Stimulated activated CD4-positive, alpha-beta T cell treated with anti-CD3 and anti-CD28 coated beads, TNF-alpha, amount 100 ng/mL, for 4 hours (primary cell): ENCODE measurements around the gene TPST1.
"Not testable (repeated sequence)": the region's sequence is repeated elsewhere in the genome, so short reads cannot be mapped to it uniquely, and the experiment has no call there.

ENCODE experiments used
- DNase-seq, 3 experiments: peaks; one replicate each; pipeline ENCODE4 v3.0.0-alpha.2; 2020; ENCODE audit warnings: low read depth in 3 of 3

The TPST1 gene

GRCh38 chr7:66283003-66283920 is 78.1 kb downstream of the TPST1 start:
- DNase-seq, result no peak

DNA sequence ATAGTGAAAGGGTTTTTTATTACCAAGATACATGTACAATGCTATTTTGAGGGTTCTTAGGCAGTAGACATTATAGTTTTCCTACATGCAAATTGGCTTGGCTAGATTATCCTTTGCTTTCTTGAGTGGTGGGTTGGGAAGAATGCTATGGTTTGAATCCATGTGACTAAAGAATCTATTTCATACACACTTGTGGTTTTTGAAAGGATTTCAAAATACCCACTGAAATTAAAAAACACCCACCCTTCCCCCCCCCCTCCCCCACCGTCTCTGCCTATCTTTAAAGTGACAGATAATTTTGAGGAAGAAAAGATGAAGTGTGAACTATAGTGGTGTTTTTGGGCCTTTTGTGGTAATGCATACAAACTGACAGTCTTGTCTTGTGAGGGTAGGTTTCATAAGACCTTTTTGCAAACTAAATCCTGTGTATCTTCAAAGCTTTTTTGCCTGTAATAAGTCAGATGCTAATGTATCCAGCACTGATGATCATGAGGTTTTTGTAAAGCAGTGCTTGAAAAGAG is 90.9 kb downstream of the TPST1 start:
- DNase-seq, result no peak

GRCh38 chr7:66296557-66296956 is 91.4 kb downstream of the TPST1 start:
- no peak for DNase-seq

DNA sequence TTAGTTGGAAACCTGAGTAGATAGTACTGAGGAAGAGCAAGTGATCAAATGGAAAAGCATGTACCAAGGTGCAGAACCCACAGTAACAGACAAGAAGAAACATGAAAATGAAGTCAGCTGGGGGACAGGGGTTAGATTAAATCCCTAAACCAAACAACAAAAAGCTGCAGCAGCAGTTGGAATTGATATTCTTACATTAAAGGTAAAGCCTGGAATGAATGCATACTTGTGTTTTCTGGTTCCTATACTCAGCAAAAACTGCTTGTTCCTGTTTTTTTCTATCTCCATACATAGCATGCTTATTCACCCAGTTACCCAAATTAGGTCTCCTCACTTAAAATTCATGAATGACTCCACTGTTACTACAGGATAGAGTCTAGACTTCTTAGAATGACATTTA is 92.4 kb downstream of the TPST1 start:
- DNase-seq, result no peak

GRCh38 chr7:66301249-66301648 is 96.1 kb downstream of the TPST1 start:
- DNase-seq, result no peak

GRCh38 chr7:66301737-66302136 is 96.6 kb downstream of the TPST1 start:
- DNase-seq, result no peak

DNA sequence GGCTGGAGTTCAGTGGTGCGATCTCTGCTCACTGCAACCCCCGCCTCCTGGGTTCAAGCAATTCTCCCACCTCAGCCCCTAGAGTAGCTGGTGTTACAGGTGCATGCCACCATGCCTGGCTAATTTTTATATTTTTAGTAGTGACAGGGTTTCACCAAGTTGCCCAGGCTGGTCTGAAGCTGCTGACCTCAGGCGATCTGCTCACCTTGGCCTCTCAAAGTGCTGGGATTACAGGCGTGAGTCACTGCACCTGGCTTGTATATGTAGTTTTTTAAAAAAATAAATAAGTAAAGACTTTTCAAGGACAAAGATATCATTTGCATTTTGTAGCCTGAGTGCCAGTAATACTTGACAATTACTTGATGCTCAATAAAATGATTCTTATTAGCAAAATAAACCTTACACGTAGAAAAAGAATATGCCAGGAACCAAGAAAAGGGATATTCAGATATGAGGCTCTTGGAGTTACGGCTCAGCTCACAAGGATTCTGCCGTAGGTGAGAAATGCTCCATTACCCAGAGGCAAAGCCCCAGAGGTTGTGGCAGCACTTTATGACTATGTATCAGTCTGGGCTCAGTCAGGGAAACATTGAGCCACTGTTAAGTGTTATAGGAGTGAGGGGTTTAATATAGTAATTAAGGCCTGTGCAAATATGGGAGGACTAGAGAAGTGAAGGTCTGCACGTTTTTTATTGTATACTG is 98.5 kb downstream of the TPST1 start:
- no peak for DNase-seq

DNA sequence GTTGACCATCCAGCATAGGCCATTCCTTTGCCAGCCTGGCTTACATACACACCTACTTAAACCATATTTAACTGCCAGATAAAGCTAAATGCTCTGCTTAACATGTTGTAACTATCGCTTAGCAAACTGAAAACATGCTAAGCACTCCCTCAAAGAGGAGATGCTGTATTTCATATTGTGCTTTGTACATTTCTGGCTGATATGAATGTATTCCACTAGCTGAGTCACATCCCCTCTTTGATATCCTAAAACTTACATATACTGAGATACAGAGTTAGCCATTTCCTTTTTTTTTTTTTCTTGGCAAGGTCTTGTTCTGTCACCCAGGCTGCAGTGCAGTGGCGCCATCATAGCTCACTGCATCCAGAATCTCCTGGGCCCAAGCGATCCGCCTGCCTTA is 99.4 kb downstream of the TPST1 start:
- no peak for DNase-seq

DNA sequence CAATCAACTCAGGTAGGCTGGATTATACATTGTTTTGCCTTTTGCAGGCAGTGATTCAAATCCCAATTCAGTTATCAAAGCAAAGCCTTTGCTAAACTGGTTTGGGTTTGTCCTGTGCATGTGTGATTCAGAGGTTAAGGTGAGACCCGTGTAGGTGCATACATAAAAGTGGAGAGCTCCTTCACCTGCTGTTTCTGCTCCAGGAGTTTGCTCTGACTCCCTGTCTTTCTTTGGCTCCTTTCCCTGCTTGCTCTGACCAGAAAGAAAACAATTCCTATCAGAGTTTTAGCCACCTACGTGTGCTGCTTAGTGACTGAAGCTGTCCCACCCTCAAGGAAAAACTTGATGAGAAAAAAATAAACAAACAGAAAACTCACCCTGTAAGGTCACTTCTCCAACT is 101.1 kb downstream of the TPST1 start:
- no peak for DNase-seq

DNA sequence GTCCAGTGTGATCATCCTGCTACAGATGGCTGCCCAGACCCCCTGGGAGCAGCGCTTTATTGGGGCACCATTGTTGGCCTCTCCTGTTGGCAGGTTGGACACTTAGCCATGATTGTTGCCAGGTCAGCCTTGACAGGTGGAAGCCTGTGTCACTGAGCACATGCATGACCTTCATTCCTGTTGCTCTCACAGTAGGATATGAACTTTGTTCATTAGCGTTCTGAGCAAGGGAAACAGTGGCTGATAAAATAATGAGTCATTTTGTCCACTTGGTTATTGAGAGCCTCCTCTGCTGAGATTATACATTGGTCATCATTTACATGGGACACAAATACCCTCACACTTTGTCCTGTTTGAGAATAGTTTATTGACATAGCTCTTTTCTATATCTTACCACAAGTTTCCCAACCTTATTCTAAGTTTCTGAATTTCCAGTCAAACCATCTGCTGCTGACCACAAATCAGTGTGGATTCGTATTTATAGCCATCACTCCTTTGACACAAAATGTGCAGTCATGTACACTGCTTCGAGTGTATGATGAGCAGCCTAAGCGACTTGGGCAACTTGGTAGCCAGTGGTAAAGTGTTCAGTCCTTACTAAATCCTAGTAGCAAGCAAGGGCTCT is 102.6 kb downstream of the TPST1 start:
- DNase-seq, result no peak

GRCh38 chr7:66308411-66308810 is 103.3 kb downstream of the TPST1 start:
- no peak for DNase-seq

- DNase-seq, result no peak
Measured at GRCh38 chr7:66310620-66311019, 105.5 kb downstream of the TPST1 start.

GRCh38 chr7:66313886-66314568 is 108.9 kb downstream of the TPST1 start:
- DNase-seq, result no peak

DNA sequence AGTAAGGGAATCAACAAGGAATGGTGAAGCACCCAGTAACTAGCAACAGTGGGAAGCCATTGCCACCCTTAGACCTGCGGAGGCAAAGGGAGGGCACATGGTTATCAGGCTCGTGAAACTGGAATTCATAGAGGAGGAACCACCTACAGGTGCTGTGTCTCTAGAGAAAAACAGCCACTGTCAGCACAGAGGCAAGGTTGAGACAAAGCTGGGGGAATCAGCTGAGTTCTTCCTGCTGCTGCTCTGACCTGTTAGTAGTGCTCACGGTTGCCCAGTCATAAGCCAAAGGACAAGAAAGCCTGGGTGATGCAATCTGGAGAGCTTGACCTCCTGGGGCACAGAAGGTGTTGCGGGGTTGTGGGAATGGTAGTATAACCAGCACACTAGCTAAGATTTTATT is 110.1 kb downstream of the TPST1 start:
- no peak for DNase-seq

DNA sequence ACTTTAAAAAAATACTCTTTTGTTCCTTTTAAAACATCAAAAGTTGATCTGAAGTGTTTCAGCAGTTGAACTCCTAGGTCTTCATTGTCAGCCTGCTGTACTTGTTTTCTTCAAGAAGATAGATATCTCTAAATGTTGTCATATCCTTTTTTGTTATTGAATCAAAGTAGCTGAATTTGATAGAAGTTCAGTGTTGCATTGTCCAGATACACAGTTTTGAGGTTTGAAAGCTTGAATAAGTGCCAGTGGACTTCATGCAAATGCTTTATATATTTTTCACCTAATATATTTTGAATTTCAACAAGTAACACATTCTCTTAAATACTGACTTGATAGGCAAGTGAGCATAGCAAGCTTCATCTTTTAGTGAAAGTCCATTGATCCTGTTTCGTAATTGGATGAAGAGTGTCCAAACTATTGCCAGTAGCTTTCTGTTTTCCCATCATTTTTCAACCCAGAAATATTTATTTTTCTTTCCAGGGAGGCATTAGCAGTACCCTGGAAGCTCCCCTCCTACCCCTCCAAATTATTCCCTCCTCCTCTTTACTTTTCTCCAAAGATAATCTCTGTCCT is 114.4 kb downstream of the TPST1 start:
- DNase-seq, result no peak

GRCh38 chr7:66321283-66321682 is 116.1 kb downstream of the TPST1 start:
- no peak for DNase-seq

- DNase-seq, result no peak
Measured at GRCh38 chr7:66323114-66323796, 118.1 kb downstream of the TPST1 start.

DNA sequence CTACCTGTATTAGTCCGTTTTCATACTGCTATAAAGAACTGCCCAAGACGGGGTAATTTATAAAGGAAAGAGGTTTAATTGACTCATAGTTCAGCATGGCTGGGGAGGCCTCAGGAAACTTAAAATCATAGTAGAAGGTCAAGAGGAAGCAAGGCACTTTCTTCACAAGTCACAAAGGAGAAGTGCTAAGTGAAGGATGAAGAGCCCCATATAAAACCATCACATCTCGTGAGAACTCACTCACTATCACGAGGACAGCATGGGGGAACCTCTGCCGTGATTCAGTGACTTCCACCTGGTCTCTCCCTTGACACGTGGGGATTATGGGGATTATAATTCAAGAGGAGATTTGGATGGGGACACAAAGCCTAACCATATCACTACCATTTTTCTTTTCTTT is 119.9 kb downstream of the TPST1 start:
- not testable (repeated sequence) for DNase-seq

DNA sequence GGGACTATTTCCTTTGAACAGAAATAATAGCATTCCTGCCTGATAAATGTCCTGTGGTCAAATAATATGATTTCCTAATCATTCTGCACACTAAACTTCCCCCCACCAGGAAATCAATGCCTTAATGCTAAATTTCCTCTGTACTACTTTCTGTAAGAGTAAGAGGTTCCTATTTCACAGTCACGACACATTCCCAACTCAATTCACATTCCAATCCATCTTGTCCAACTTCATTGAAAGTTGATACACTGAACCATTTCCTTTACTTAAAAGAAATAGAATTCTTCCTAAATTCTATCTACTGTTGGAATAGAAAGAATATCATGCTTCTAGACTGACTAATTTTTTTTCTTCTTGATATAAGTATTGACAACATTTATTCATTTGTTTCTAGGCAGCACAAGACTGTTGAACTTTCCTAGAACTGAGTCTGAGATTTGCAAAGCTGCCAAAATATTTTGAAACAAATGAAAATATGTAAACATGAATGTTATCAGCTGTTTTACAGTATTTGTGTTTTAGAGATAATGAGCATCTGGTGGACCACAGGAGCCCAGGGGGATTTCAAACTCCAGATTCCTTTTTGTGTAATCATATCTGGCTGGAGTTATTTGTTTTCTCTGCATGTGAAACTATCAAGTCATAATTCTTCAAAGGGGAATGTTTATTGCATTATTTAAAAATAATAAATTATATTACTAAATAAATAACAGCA is 121.5 kb downstream of the TPST1 start:
- DNase-seq, result no peak

DNA sequence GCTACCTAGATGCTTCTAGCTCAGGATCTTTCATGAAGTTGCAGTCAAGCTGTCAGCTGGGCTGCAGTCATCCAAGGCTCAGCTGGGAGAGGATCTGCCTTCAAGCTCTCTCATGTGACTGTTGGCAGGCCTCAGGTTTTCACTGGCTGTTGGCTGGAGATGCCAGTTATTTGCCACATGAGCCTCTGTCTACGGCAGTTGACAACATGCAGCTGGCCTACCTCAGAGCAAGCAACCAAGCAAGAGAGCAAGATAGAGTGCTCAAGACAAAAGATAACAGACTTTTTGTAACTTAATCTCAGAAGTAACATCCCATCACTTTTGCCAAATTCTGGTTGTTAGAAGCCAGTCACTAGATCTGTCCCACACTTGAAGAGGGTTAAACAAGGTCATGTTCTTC is 125.8 kb downstream of the TPST1 start:
- no peak for DNase-seq
